C4-2B (cell line): ENCODE measurements around the gene AFF3.

Experiments used
- ZFX ChIP-seq: fragments of 450-650 bp; IDR thresholded peaks from 2 replicates; pipeline ENCODE4 v1.6.1; 2017
- TF ChIP-seq, protein P1 (sequence below): fragments of 450-650 bp; conservative IDR thresholded peaks from 2 replicates; pipeline ENCODE4 v1.5.1; 2017; ENCODE audit warnings: mild to moderate bottlenecking

DNA sequence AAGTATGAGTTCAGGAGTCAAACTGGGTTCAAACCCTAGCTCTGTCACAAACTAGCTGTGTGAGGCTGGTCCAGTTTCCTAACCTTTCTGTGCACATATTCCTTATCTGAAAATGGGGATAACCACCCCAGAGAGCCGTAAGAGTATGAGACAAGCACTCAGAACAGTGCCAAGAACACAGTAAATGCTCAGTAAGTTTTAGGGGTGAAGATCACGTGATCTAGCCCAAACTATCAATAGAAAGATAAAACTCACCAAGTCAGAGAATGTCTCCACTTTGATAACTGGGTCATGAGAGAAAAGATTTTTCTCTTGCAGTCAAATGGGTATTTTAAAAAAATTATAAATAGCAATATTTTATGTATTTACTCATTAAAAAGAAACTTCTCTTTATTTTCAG, 433.2 kb downstream of the AFF3 start:
- TF ChIP-seq, protein P1, sequence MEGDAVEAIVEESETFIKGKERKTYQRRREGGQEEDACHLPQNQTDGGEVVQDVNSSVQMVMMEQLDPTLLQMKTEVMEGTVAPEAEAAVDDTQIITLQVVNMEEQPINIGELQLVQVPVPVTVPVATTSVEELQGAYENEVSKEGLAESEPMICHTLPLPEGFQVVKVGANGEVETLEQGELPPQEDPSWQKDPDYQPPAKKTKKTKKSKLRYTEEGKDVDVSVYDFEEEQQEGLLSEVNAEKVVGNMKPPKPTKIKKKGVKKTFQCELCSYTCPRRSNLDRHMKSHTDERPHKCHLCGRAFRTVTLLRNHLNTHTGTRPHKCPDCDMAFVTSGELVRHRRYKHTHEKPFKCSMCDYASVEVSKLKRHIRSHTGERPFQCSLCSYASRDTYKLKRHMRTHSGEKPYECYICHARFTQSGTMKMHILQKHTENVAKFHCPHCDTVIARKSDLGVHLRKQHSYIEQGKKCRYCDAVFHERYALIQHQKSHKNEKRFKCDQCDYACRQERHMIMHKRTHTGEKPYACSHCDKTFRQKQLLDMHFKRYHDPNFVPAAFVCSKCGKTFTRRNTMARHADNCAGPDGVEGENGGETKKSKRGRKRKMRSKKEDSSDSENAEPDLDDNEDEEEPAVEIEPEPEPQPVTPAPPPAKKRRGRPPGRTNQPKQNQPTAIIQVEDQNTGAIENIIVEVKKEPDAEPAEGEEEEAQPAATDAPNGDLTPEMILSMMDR: no peak
- TF ChIP-seq ZFX: no peak
